ENCODE measurements around the gene REPS2. TPM values are rescaled to one million over a fixed set of nuclear protein-coding genes. Genes with fewer than 3 reads are reported as not detected.
"Not testable (repeated sequence)": the region's sequence is repeated elsewhere in the genome, so short reads cannot be mapped to it uniquely, and the experiment has no call there.

Gene REPS2
- total RNA-seq, 2 donors from 2014 or later = 0.35 to 3.3 TPM

- no peak overlapping the region for H3K4me3 Mint-ChIP-seq
- DNase-seq (no peak), ATAC-seq (peak; percentile 27)
- no peak overlapping the region for H3K27ac Mint-ChIP-seq
- H3K9me3 ChIP-seq (ENCODE audit: control insufficient read depth, low read length, poor library complexity, severe bottlenecking) = no peaks in the 10 kb centered on the region
- peaks cover 4% of the 10 kb centered on the region for H3K27me3 Mint-ChIP-seq
- peaks cover 2% of the 10 kb centered on the region for H3K4me1 Mint-ChIP-seq
- no peaks in the 10 kb centered on the region for H3K36me3 Mint-ChIP-seq (ENCODE audit: low read depth)
These were observed 14.4 kb upstream of the REPS2 start for GRCh38 chrX:16931855-16932575.

- no peak overlapping the region for H3K4me3 Mint-ChIP-seq
- H3K4me1 Mint-ChIP-seq = peaks cover 2% of the 10 kb centered on the region
- H3K27me3 Mint-ChIP-seq = no peaks in the 10 kb centered on the region
- H3K36me3 Mint-ChIP-seq (ENCODE audit: low read depth) = no peaks in the 10 kb centered on the region
- DNase-seq = no peak
- no peaks in the 10 kb centered on the region for H3K9me3 ChIP-seq (ENCODE audit: control insufficient read depth, low read length, poor library complexity, severe bottlenecking)
- no peak for ATAC-seq
- no peak overlapping the region for H3K27ac Mint-ChIP-seq
These were observed 12.3 kb upstream of the REPS2 start for GRCh38 chrX:16934185-16934584.

- no peak overlapping the region for H3K27ac Mint-ChIP-seq
- no peak for ATAC-seq
- peaks cover 3% of the 10 kb centered on the region for H3K4me1 Mint-ChIP-seq
- no peaks in the 10 kb centered on the region for H3K27me3 Mint-ChIP-seq
- H3K4me3 Mint-ChIP-seq = peak overlapping the region; percentile 91
- DNase-seq = peak in 2 of 3 donors; percentile 3 to 10
- no peaks in the 10 kb centered on the region for H3K36me3 Mint-ChIP-seq (ENCODE audit: low read depth)
- H3K9me3 ChIP-seq (ENCODE audit: control insufficient read depth, low read length, poor library complexity, severe bottlenecking) = no peaks in the 10 kb centered on the region
These were observed 609 bp downstream of the REPS2 start for GRCh38 chrX:16946971-16947562.

- H3K27ac Mint-ChIP-seq = no peak overlapping the region
- H3K36me3 Mint-ChIP-seq (ENCODE audit: low read depth) = no peaks in the 10 kb centered on the region
- ATAC-seq (no peak), DNase-seq (no peak)
- H3K4me1 Mint-ChIP-seq = peaks cover 3% of the 10 kb centered on the region
- no peaks in the 10 kb centered on the region for H3K27me3 Mint-ChIP-seq
- no peak overlapping the region for H3K4me3 Mint-ChIP-seq
- no peaks in the 10 kb centered on the region for H3K9me3 ChIP-seq (ENCODE audit: control insufficient read depth, low read length, poor library complexity, severe bottlenecking)
These were observed 4.0 kb downstream of the REPS2 start for GRCh38 chrX:16950423-16950822.

- Mint-ChIP-seq H3K4me3 (no peak overlapping the region), H3K36me3 (ENCODE audit: low read depth) (no peaks in the 10 kb centered on the region), H3K27ac (no peak overlapping the region), H3K27me3 (no peaks in the 10 kb centered on the region), H3K4me1 (no peaks in the 10 kb centered on the region)
- no peaks in the 10 kb centered on the region for H3K9me3 ChIP-seq (ENCODE audit: control insufficient read depth, low read length, poor library complexity, severe bottlenecking)
- no peak for ATAC-seq
- DNase-seq = no peak
These were observed 7.3 kb downstream of the REPS2 start for GRCh38 chrX:16953606-16954211.

- Mint-ChIP-seq H3K27me3 (no peaks in the 10 kb centered on the region), H3K4me1 (no peaks in the 10 kb centered on the region), H3K36me3 (ENCODE audit: low read depth) (no peaks in the 10 kb centered on the region), H3K4me3 (no peak overlapping the region), H3K27ac (no peak overlapping the region)
- no peak for ATAC-seq
- H3K9me3 ChIP-seq (ENCODE audit: control insufficient read depth, low read length, poor library complexity, severe bottlenecking) = no peaks in the 10 kb centered on the region
- DNase-seq = no peak
These were observed 11.3 kb downstream of the REPS2 start for GRCh38 chrX:16957751-16958150.

DNA sequence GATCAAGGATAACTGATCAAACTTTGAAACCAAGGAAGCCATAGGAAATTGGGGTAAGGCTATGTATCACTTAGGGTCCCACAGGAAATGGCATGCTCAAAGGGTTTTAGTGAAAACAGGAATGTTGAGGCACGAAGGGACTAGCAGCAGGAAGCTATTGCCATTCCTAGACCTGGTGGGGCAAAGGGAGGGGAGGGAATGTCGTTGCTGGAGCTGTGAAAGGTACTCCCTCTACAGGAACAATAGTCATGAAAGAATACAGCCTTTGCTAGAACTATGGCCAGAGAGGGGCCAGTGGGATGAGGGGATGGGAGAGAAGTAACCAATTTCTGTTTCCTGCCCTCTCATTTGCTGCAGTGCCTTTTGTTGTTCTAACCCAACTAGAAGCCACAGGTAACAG, 11.9 kb downstream of the REPS2 start:
- Mint-ChIP-seq H3K4me1 (no peaks in the 10 kb centered on the region), H3K4me3 (no peak overlapping the region), H3K27ac (no peak overlapping the region), H3K27me3 (no peaks in the 10 kb centered on the region), H3K36me3 (ENCODE audit: low read depth) (no peaks in the 10 kb centered on the region)
- H3K9me3 ChIP-seq (ENCODE audit: control insufficient read depth, low read length, poor library complexity, severe bottlenecking) = no peaks in the 10 kb centered on the region
- ATAC-seq (no peak), DNase-seq (no peak)

GRCh38 chrX:16962661-16963060, 16.2 kb downstream of the REPS2 start:
- not testable (repeated sequence) for H3K9me3 ChIP-seq (ENCODE audit: control insufficient read depth, low read length, poor library complexity, severe bottlenecking); H3K27me3 Mint-ChIP-seq; DNase-seq; H3K36me3 Mint-ChIP-seq (ENCODE audit: low read depth); ATAC-seq; H3K4me3 Mint-ChIP-seq; H3K4me1 Mint-ChIP-seq; H3K27ac Mint-ChIP-seq

GRCh38 chrX:16963216-16963615, 16.8 kb downstream of the REPS2 start:
- Mint-ChIP-seq H3K27me3 (no peaks in the 10 kb centered on the region), H3K36me3 (ENCODE audit: low read depth) (no peaks in the 10 kb centered on the region), H3K4me3 (no peak overlapping the region), H3K4me1 (no peaks in the 10 kb centered on the region), H3K27ac (no peak overlapping the region)
- no peak for ATAC-seq
- no peak for DNase-seq
- H3K9me3 ChIP-seq (ENCODE audit: control insufficient read depth, low read length, poor library complexity, severe bottlenecking) = no peaks in the 10 kb centered on the region

DNA sequence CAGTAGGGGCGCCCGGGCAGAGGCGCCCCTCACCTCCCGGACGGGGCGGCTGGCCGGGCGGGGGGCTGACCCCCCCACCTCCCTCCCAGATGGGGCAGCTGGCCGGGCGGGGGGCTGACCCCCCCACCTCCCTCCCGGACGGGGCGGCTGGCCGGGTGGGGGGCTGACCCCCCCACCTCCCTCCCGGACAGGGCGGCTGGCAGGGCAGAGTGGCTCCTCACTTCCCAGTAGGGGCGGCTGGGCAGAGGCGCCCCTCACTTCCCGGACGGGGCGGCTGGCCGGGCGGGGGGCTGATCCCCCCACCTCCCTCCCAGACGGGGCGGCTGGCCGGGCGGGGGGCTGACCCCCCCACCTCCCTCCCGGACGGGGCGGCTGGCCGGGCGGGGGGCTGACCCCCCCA, 18.5 kb downstream of the REPS2 start:
- H3K4me1 Mint-ChIP-seq; H3K27ac Mint-ChIP-seq; DNase-seq; H3K9me3 ChIP-seq (ENCODE audit: control insufficient read depth, low read length, poor library complexity, severe bottlenecking); H3K4me3 Mint-ChIP-seq; H3K36me3 Mint-ChIP-seq (ENCODE audit: low read depth); ATAC-seq; H3K27me3 Mint-ChIP-seq: not testable (repeated sequence)

DNA sequence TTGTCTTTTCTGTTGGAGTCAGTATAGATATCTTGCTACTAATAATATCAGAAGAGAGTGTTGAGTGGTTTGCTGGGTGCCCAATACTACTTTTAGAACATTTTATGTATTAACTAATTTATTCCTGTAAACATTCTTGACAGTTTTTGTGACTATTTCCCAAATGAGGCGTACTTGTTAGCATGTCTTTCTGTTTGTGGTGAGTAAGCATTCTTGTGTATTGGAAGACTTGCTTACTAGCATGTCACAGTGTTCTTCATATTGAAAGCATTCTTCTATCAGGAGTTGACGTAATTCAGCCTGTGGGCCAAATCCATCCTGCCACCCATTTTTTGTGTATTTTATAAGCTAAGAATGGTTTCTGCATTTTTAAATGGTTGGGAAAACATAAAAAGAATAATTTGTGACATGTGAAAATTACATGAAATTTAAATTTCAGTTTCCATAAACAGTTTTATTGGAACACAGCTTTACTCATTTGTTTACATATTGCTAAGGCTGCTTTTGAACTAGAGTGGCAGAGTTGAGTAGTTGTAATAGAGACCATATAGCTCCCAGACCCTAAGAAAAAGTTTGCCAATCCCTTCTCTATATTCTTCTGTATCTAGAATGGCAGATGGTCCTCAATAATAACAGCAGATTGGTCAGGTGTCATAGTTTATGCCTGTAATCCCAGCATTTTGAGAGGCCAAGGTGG, 20.4 kb downstream of the REPS2 start:
- H3K27me3 Mint-ChIP-seq = peaks cover 4% of the 10 kb centered on the region
- ATAC-seq = no peak
- no peak overlapping the region for H3K4me3 Mint-ChIP-seq
- no peak overlapping the region for H3K27ac Mint-ChIP-seq
- no peaks in the 10 kb centered on the region for H3K9me3 ChIP-seq (ENCODE audit: control insufficient read depth, low read length, poor library complexity, severe bottlenecking)
- peaks cover 2% of the 10 kb centered on the region for H3K4me1 Mint-ChIP-seq
- H3K36me3 Mint-ChIP-seq (ENCODE audit: low read depth) = no peaks in the 10 kb centered on the region
- DNase-seq = no peak

- not testable (repeated sequence) for DNase-seq; H3K36me3 Mint-ChIP-seq (ENCODE audit: low read depth); H3K4me1 Mint-ChIP-seq; H3K27me3 Mint-ChIP-seq; H3K9me3 ChIP-seq (ENCODE audit: control insufficient read depth, low read length, poor library complexity, severe bottlenecking); H3K4me3 Mint-ChIP-seq; H3K27ac Mint-ChIP-seq; ATAC-seq
These were observed 22.3 kb downstream of the REPS2 start for GRCh38 chrX:16968753-16969152.

GRCh38 chrX:16970977-16971376, 24.5 kb downstream of the REPS2 start:
- Mint-ChIP-seq H3K4me3 (no peak overlapping the region), H3K36me3 (ENCODE audit: low read depth) (no peaks in the 10 kb centered on the region), H3K27me3 (peaks cover 9% of the 10 kb centered on the region), H3K27ac (no peak overlapping the region), H3K4me1 (peaks cover 5% of the 10 kb centered on the region)
- DNase-seq (no peak), ATAC-seq (no peak)
- H3K9me3 ChIP-seq (ENCODE audit: control insufficient read depth, low read length, poor library complexity, severe bottlenecking) = no peaks in the 10 kb centered on the region
